Fibroblast of villous mesenchyme (primary cell): ENCODE measurements around the gene TUFT1. TPM values are rescaled to one million over a fixed set of nuclear protein-coding genes. Genes with fewer than 3 reads are reported as not detected.

Source experiments
- DNase-seq: peaks from one replicate; pipeline ENCODE4 v3.0.0-alpha.2; 2010; ENCODE audit warnings: low read depth
- H3K4me3 ChIP-seq: 2 replicates; pipeline ENCODE4 v1.5.1; 2011; ENCODE audit warnings: low read depth, mild to moderate bottlenecking, low read length
- CTCF ChIP-seq: IDR thresholded peaks from 2 replicates; pipeline ENCODE4 v1.5.1; 2012; ENCODE audit warnings: low read depth, mild to moderate bottlenecking, low read length; ENCODE audit not compliant: insufficient read depth
- total RNA-seq: library from RNA; depleted of rRNA; stranded (reverse); fragments of >200 nt; gene quantifications from 2 replicates; pipeline ENCODE4 v1.2.3, GENCODE V29; 2012

Gene TUFT1
- total RNA-seq, 1 donor, result 32.8 TPM

GRCh38 chr1:151541752-151542151, 1.6 kb downstream of the TUFT1 start:
- H3K4me3 ChIP-seq, result peak overlapping the region; percentile 69
- no peak for TF ChIP-seq CTCF
- DNase-seq, result no peak

DNA sequence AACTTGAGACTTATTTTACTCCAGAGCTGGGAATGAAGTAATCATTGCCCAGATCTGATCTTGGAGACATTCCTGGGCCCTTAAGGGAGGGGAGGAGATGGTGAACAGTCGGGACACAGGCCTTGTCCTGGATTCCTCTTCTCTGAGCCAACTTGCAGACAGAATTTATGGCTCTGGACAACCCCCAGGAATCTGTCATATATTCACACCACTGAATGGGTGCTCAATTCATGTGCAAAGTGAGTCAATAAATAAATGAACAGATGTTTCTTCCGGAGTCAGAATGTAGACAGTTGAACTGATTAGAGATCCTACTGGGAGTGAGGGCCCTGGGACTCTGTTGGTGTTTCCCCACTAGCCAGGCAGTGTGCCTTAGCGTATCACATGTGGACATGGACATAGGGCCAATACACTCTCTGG, 2.6 kb downstream of the TUFT1 start:
- H3K4me3 ChIP-seq, result peak overlapping the region; percentile 5
- TF ChIP-seq CTCF, result no peak
- DNase-seq, result peak; percentile 95

DNA sequence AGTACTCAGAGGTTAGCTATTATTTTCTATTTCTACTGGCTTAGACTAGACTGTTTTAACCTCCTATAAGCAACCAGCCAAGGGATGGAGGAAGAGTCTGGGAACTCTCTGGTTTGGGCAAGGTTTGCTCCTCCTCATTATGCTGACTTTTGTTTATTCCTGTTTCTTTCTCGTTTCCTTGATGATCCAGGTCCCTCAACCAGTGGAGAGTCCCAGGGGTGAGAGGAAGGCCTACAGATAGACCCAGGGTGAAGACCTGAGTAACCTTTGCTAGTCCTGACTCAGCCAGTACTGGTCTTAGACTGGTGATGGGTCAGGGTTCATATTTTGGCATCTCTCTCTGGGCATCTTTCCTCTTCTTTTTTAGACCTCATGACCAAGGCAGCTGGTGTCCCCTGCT, 5.4 kb downstream of the TUFT1 start:
- no peak for TF ChIP-seq CTCF
- H3K4me3 ChIP-seq, result no peak overlapping the region
- no peak for DNase-seq

- no peak for TF ChIP-seq CTCF
- no peak overlapping the region for H3K4me3 ChIP-seq
- peak; percentile 44 for DNase-seq
These were observed 6.2 kb downstream of the TUFT1 start for GRCh38 chr1:151546011-151546925.

DNA sequence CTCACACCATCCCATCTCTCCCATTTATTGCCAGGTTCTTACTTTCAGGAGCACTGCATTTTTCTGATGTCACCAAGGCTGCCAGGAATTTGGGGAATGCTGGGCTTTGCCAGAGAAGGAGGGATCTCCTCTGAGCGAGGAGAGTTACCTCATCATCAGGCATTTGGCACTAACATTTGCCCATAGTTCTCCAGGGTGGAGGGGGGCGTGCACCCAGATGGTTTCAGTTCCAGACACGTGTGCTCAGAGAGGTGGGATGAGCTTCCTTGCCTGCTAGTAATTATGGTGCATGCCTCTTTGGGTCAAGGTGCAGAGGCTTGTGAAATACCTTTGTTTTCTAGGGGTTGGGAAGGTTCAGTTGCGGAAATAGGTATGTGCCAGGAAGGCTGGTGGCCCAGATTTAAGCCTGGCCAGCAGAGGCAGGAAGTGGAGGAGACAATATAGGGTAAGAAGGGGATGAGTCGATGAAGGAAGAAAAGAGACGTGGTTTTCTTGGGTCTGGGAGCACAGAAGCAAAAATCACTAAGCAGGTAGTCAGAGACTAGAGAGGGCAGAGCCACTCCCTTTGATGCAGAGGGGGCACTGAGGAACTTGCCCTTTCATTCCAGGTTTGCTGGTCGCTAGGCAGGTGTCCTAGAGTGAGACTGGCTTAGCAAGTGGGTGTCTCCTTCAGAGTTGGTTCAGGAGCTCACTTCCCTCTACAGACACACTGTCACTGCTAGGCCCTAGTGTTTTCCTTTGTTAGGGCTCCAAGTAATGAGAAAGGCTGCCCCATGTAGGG, 7.2 kb downstream of the TUFT1 start:
- TF ChIP-seq CTCF, result no peak

DNA sequence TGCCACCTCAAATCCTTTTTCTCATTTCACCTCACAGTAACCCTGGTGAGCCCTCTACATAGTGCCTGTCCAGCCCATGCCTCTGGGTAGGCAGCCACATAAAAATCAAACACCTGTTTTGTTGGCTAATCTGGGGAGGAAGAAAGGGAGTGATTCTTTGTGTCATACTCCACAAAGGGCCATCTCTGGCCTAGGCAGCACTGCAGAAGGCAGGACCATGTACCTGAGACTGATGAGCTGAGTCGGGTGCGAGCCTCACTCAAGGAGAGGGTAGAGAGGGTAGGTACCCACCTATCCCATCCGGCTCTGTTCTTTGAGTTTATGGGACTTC, 7.8 kb downstream of the TUFT1 start:
- DNase-seq, result no peak
- H3K4me3 ChIP-seq, result no peak overlapping the region
- TF ChIP-seq CTCF, result no peak

More for the DNA sequence above, 7.2 kb downstream of the TUFT1 start:
- no peak overlapping the region for H3K4me3 ChIP-seq
- DNase-seq, result peak; percentile 88
